HepG2 (cell line): ENCODE results near the gene CNNM2. TPM values are rescaled to one million over a fixed set of nuclear protein-coding genes. Genes with fewer than 3 reads are reported as not detected.

ENCODE experiments used
- ATAC-seq: fragments of 200-7000 bp; cut with Tn5 transposase; 3 replicates; pipeline ENCODE4 v1.9.1; 2020; ENCODE audit warnings: mild to moderate bottlenecking, moderate library complexity
- BruUV-seq: library from RNA; stranded (reverse); fragments of 400-500 nt; replicated peaks from 2 replicates; lab custom pipeline; 2021; lab: Mats Ljungman, UMichigan
- CTCF ChIA-PET: fragments of 300-600 bp; formaldehyde crosslinking; extraction: SDS; loops from one replicate; lab custom pipeline; 2021; ENCODE audit warnings: low total read pairs, inconsistent platforms, low intra/inter-chr PET ratio; lab: Yijun Ruan, JAX
- POLR2A ChIA-PET: fragments of 350-600 bp; sonication (Branson Sonifier 250); formaldehyde crosslinking; loops from one replicate; lab custom pipeline; 2020; ENCODE audit warnings: antibody characterized with exemption, inconsistent platforms; lab: Yijun Ruan, JAX
- DNase-seq: peaks from one replicate; pipeline ENCODE4 v3.0.0-alpha.2; 2015; ENCODE audit warnings: low spot score
- FAIRE-seq: peaks from 3 replicates; lab custom pipeline; 2011; peaks lifted over from hg19 to GRCh38; lab: Jason Lieb, UNC
- H2AFZ ChIP-seq: one replicate; pipeline ENCODE4 v1.6.1; 2011; ENCODE audit warnings: low read length, inconsistent platforms
- H3K27ac ChIP-seq: fragments of 300-600 bp; 3 replicates; pipeline ENCODE4 v1.8.0; 2011; ENCODE audit warnings: mixed run types, mild to moderate bottlenecking, mixed read lengths, low read length, inconsistent platforms; ENCODE audit not compliant: insufficient read depth; ENCODE audit errors: extremely low read length
- H3K27me3 ChIP-seq, 2 experiments: fragments of 200-600 bp in 1 of 2; 2 replicates in 1 of 2; 3 replicates in 1 of 2; pipeline versions ENCODE4 v1.6.0 to v1.8.0; 2011; ENCODE audit warnings: low read length in 2 of 2, mild to moderate bottlenecking in 2 of 2, moderate library complexity in 2 of 2, inconsistent platforms in 1 of 2; ENCODE audit not compliant: insufficient read depth in 2 of 2, control insufficient read depth in 1 of 2
- H3K36me3 ChIP-seq, 2 experiments: fragments of 200-600 bp in 1 of 2; replicated peaks in 1 of 2; 2 replicates in 1 of 2; 3 replicates in 1 of 2; pipeline versions ENCODE4 v1.5.1 to v1.8.0; 2011; ENCODE audit warnings: low read length in 2 of 2, inconsistent platforms in 1 of 2; ENCODE audit not compliant: insufficient read depth in 2 of 2, control insufficient read depth in 1 of 2
- H3K4me1 ChIP-seq: 2 replicates; pipeline ENCODE4 v1.5.1; 2012; ENCODE audit warnings: low read length, inconsistent platforms; ENCODE audit not compliant: insufficient read depth
- H3K4me2 ChIP-seq: 2 replicates; pipeline ENCODE4 v1.6.0; 2011; ENCODE audit warnings: low read depth, low read length, inconsistent platforms
- H3K4me3 ChIP-seq, 3 experiments: fragments of 200-600 bp in 1 of 3; sonication (generic), shearing (Covaris generic) in 1 of 3; replicated peaks in 1 of 3; 2 replicates each; pipeline ENCODE4 v1.5.1; 2011 to 2016; ENCODE audit warnings: low read length in 3 of 3, inconsistent platforms in 2 of 3, low read depth in 2 of 3, mild to moderate bottlenecking in 2 of 3, control low read depth in 1 of 3, mixed read lengths in 1 of 3; ENCODE audit not compliant: insufficient read depth in 1 of 3
- H3K79me2 ChIP-seq: one replicate; pipeline ENCODE4 v1.6.1; 2011; ENCODE audit warnings: low read length, inconsistent platforms; ENCODE audit not compliant: insufficient read depth
- H3K9ac ChIP-seq: 2 replicates; pipeline ENCODE4 v1.6.0; 2011; ENCODE audit warnings: mild to moderate bottlenecking, low read depth, low read length, inconsistent platforms; ENCODE audit not compliant: insufficient read depth
- H3K9me3 ChIP-seq: 2 replicates; pipeline ENCODE4 v1.5.1; 2012; ENCODE audit warnings: mild to moderate bottlenecking, low read length
- H4K20me1 ChIP-seq: 2 replicates; pipeline ENCODE4 v1.6.0; 2011; ENCODE audit warnings: inconsistent platforms, mild to moderate bottlenecking, low read length, moderate library complexity; ENCODE audit not compliant: insufficient read depth
- DMAP1 ChIP-seq: IDR thresholded peaks from 2 replicates; pipeline ENCODE4 v1.6.1; 2016
- ERF ChIP-seq: IDR thresholded peaks from 2 replicates; pipeline ENCODE4 v1.6.1; 2018; ENCODE audit warnings: missing biosample characterization, missing genetic modification reagents
- GZF1 ChIP-seq: sonication (generic); formaldehyde crosslinking; IDR thresholded peaks from 2 replicates; pipeline ENCODE4 v1.5.1; 2020; ENCODE audit warnings: mild to moderate bottlenecking, missing genetic modification reagents
- ISL2 ChIP-seq: sonication (generic); formaldehyde crosslinking; IDR thresholded peaks from 2 replicates; pipeline ENCODE4 v1.5.0; 2020; ENCODE audit warnings: missing genetic modification reagents
- KDM5A ChIP-seq: fragments of 200-600 bp; sonication (generic); IDR thresholded peaks from 2 replicates; pipeline ENCODE4 v1.7.0; 2018; ENCODE audit warnings: antibody characterized with exemption, mild to moderate bottlenecking, low read length, borderline replicate concordance
- NFYB ChIP-seq: sonication (generic); formaldehyde crosslinking; IDR thresholded peaks from 2 replicates; pipeline ENCODE4 v1.4.0; 2020; ENCODE audit warnings: missing genetic modification reagents
- SIN3A ChIP-seq: IDR thresholded peaks from 2 replicates; pipeline ENCODE4 v1.6.1; 2011; ENCODE audit warnings: low read depth, mild to moderate bottlenecking, control low read depth, low read length, borderline replicate concordance
- SP5 ChIP-seq: IDR thresholded peaks from 2 replicates; pipeline ENCODE4 v1.6.1; 2016; ENCODE audit warnings: low read depth, borderline replicate concordance
- YEATS2 ChIP-seq: sonication (generic); formaldehyde crosslinking; IDR thresholded peaks from 2 replicates; pipeline ENCODE4 v1.4.0; 2020; ENCODE audit warnings: missing genetic modification reagents, borderline replicate concordance
- ZNF24 ChIP-seq: fragments of 450-650 bp; IDR thresholded peaks from 2 replicates; pipeline ENCODE4 v1.6.1; 2017; ENCODE audit warnings: antibody characterized with exemption, mild to moderate bottlenecking
- ZNF33A ChIP-seq: sonication (generic); formaldehyde crosslinking; IDR thresholded peaks from 2 replicates; pipeline ENCODE4 v1.5.1; 2020; ENCODE audit warnings: missing genetic modification reagents, mild to moderate bottlenecking, moderate library complexity, borderline replicate concordance
- ZNF616 ChIP-seq: sonication (generic); formaldehyde crosslinking; IDR thresholded peaks from 2 replicates; pipeline ENCODE4 v1.5.0; 2020; ENCODE audit warnings: low read depth, mild to moderate bottlenecking, missing genetic modification reagents
- WGBS: methylation state at CpG from one replicate; pipeline ENCODE4 v1.1.6; 2017; ENCODE audit warnings: low lambda C conversion rate; 5-methylcytosine and 5-hydroxymethylcytosine counted together
- in situ Hi-C: cut with HindIII; loops from 2 replicates; pipeline ENCODE4 v1.10.0; 2017; ENCODE audit warnings: low pct_unique_long_range_greater_than_20kb; ENCODE audit not compliant: extremely low pct_ligation_motif_present
- intact Hi-C: fragments of 100-400 bp; cut with micrococcal nuclease; formaldehyde crosslinking; loops from one replicate; pipeline ENCODE4 v1.10.0; 2022; ENCODE audit not compliant: unreplicated experiment
- polyA plus RNA-seq, 8 experiments: library from polyadenylated mRNA; depleted of rRNA in 3 of 8; stranded (reverse) in 7 of 8; unstranded in 1 of 8; fragments of >200 nt; fragmentation: Illumina TruSeq in 4 of 8; extraction: Trizol in 4 of 8; gene quantifications; 2 replicates each; pipeline versions ENCODE4 v1.2.1 to v1.2.3, GENCODE V29; 2011 to 2016; ENCODE audit warnings: low read depth in 4 of 8, missing spikeins in 1 of 8, mixed read lengths in 1 of 8; ENCODE audit not compliant: insufficient read depth in 1 of 8
- total RNA-seq, 5 experiments: library from RNA; depleted of rRNA; stranded (reverse); fragments of >200 nt; fragmentation: Illumina TruSeq; extraction: Trizol; gene quantifications; 2 replicates each; pipeline ENCODE4 v1.2.3, GENCODE V29; 2016; ENCODE audit warnings: low read depth in 1 of 5
- TF ChIP-seq, protein P1 (sequence below): sonication (generic); formaldehyde crosslinking; IDR thresholded peaks from 2 replicates; pipeline ENCODE4 v1.5.1; 2020; ENCODE audit warnings: missing genetic modification reagents, mild to moderate bottlenecking, borderline replicate concordance
- TF ChIP-seq, protein P2 (sequence below): sonication (generic); formaldehyde crosslinking; IDR thresholded peaks from 2 replicates; pipeline ENCODE4 v1.5.0; 2020; ENCODE audit warnings: mild to moderate bottlenecking, missing genetic modification reagents

CNNM2 gene
- total and polyA plus RNA-seq, 2 of the 13 experiments (the other 11 are each of a cell fraction or from before 2014, with no cell fraction given): 7.1 to 9.0 TPM

DNA sequence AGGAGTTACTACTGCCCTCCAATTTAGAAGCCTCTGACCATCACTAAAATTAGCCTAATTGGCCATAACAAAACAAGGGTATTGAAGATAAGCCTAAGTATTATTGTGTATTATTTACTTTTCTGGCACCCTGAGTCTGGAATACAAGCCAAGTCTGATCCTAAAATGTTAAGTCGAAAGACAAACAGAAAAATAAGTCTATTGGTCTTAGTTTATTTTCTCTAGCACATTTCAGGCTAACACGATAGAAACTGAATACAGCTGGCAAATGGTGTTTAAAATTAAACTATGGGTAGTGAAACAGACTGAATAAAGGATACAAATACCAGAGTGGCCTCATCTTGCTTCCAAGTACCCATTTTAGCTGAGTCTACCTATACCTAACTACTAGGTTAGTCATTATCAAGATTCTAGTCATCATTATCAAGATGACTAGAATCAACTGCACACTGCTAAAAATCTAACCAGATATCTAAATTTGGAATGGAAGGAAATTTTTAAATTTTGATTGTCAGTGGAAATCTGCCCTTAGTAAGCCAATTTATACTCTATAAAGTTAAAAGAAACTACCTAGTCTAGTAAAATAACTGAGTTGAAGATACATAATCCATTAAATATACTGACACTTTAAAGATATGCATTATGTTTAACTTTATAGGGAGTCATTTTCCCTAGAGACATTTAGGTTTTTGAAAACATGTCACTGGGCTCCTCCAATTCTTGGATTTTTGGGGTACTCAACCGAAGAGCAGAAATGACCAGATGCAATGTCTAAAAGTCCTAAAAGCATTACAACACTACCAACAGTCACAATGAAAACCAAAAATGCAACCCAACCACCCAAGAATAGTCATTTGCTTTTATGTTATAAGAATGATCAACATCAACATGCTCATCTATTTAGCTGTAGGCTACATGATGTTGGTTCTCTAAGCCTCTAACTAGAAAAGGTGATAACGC is 194.1 kb downstream of the CNNM2 start:
- peaks cover 0 to under 1% of the 10 kb centered on the region in 2 experiments; a peak in 3 of 5 replicates for H3K36me3 ChIP-seq
- no peak overlapping the region for H3K4me2 ChIP-seq
- BruUV-seq: no TSS peak
- 94% methylated on average over 4 of the region's 4 CpGs for WGBS
- intact Hi-C loops (loop anchor here (5.0 to 10.0 kb wide), 2 partner anchors 40 to 133 kb away; partner anchors contain the start of gene RPEL1), in situ Hi-C loops (no loop called here)
- H3K9ac ChIP-seq: no peak overlapping the region
- no peak overlapping the region for H3K4me3 ChIP-seq
- ChIA-PET POLR2A (no interaction called here), CTCF (no interaction called here)
- DNase-seq: no peak
- ATAC-seq: no peak
- peaks cover 46% of the 10 kb centered on the region for H3K4me1 ChIP-seq
- TF ChIP-seq NFYB (CRISPR knock-in tag): no peak
- no peak for TF ChIP-seq DMAP1 (CRISPR knock-in tag)
- TF ChIP-seq ZNF33A (CRISPR knock-in tag): no peak
- TF ChIP-seq ZNF616: no peak
- TF ChIP-seq ERF (CRISPR knock-in tag): 0 out of 2 replicates have a peak, but pooled peaks have one; percentile 1
- no peaks in the 10 kb centered on the region for H3K27me3 ChIP-seq
- H2AFZ ChIP-seq: no peak overlapping the region
- FAIRE-seq: no peak
- H3K9me3 ChIP-seq: no peaks in the 10 kb centered on the region
- H3K27ac ChIP-seq: no peak overlapping the region
- H4K20me1 ChIP-seq: 0 out of 2 replicates have a peak, but pooled peaks cover 7% of the 10 kb centered on the region
- H3K79me2 ChIP-seq: peaks cover 36% of the 10 kb centered on the region

DNA sequence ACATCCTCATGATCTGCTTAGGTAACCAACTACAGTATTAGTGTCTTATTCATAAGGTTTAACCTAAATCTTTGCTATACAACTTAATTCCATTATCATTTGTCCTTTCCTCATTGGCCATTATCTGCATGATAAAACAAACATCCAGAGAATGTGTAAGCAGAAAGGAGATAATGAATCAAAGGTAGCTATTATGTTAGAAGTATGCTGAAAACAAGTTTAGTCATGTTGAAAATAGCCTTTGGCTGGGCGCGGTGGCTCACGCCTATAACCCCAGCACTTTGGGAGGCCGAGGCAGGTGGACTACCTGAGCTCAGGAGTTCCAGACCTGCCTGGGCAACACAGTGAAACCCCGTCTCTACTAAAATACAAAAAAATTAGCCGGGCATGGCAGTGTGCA is 196.8 kb downstream of the CNNM2 start:
- ATAC-seq (no peak), FAIRE-seq (no peak), DNase-seq (no peak)
- ChIA-PET CTCF (no interaction called here), POLR2A (no interaction called here)
- in situ Hi-C loops (no loop called here), intact Hi-C loops (loop anchor here (5.0 to 10.0 kb wide), 2 partner anchors 37 to 130 kb away; partner anchors contain the start of gene RPEL1)
- BruUV-seq: no TSS peak
- H3K9me3 ChIP-seq: no peaks in the 10 kb centered on the region
- H3K4me3 ChIP-seq: no peak overlapping the region
- peaks cover 70% of the 10 kb centered on the region for H3K4me1 ChIP-seq
- no peak overlapping the region for H3K9ac ChIP-seq
- H3K27me3 ChIP-seq: no peaks in the 10 kb centered on the region
- WGBS: 96% methylated on average over 6 of the region's 6 CpGs
- no peaks in the 10 kb centered on the region; a peak in 2 of 5 replicates for H3K36me3 ChIP-seq
- no peak overlapping the region for H2AFZ ChIP-seq
- H3K79me2 ChIP-seq: peaks cover 48% of the 10 kb centered on the region
- 0 out of 2 replicates have a peak, but pooled peaks cover 4% of the 10 kb centered on the region for H4K20me1 ChIP-seq
- no peak overlapping the region for H3K27ac ChIP-seq
- no peak overlapping the region for H3K4me2 ChIP-seq
- TF ChIP-seq ZNF24 (no peak), SP5 (CRISPR knock-in tag) (no peak), GZF1 (no peak), YEATS2 (no peak), KDM5A (no peak), SIN3A (no peak), ISL2 (CRISPR knock-in tag) (no peak)
- TF ChIP-seq, protein P1, sequence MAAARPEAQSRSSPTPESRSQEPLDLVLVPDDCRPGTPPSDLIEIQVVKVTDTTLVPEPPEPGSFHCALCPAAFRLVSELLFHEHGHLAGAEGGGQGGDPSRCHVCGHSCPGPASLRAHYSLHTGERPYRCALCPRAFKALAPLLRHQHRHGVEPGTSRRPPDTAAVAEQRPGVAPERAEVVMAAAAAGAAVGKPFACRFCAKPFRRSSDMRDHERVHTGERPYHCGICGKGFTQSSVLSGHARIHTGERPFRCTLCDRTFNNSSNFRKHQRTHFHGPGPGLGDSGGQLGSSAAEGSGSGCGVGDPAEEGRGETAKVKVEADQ (CRISPR knock-in tag): no peak
- TF ChIP-seq, protein P2, sequence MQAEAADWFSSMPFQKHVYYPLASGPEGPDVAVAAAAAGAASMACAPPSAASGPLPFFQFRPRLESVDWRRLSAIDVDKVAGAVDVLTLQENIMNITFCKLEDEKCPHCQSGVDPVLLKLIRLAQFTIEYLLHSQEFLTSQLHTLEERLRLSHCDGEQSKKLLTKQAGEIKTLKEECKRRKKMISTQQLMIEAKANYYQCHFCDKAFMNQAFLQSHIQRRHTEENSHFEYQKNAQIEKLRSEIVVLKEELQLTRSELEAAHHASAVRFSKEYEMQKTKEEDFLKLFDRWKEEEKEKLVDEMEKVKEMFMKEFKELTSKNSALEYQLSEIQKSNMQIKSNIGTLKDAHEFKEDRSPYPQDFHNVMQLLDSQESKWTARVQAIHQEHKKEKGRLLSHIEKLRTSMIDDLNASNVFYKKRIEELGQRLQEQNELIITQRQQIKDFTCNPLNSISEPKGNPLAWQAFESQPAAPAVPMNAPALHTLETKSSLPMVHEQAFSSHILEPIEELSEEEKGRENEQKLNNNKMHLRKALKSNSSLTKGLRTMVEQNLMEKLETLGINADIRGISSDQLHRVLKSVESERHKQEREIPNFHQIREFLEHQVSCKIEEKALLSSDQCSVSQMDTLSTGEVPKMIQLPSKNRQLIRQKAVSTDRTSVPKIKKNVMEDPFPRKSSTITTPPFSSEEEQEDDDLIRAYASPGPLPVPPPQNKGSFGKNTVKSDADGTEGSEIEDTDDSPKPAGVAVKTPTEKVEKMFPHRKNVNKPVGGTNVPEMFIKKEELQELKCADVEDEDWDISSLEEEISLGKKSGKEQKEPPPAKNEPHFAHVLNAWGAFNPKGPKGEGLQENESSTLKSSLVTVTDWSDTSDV (CRISPR knock-in tag): no peak
